Upper lobe of left lung (tissue), 6 donors: ENCODE data around the gene MAML2. TPM values are rescaled to one million over a fixed set of nuclear protein-coding genes. Genes with fewer than 3 reads are reported as not detected.

Experiments
- ATAC-seq, 2 donors: fragments of 200-7000 bp; cut with Tn5 transposase; one replicate each; pipeline ENCODE4 v1.9.1; 2022; ENCODE audit warnings: mild to moderate bottlenecking in 2 of 2, moderate library complexity in 2 of 2; ENCODE audit not compliant: low FRiP score in 2 of 2
- DNase-seq, 2 donors: peaks; one replicate each; pipeline ENCODE4 v3.0.0-alpha.2; 2019 to 2020
- H3K27ac ChIP-seq, 4 donors: fragments of 200-600 bp; sonication (generic); one replicate each; pipeline ENCODE4 v1.5.1; 2016 to 2019
- H3K27me3 ChIP-seq, 4 donors: fragments of 200-600 bp; sonication (generic); one replicate each; pipeline ENCODE4 v1.5.1; 2017 to 2019
- H3K36me3 ChIP-seq, 4 donors: fragments of 200-600 bp; sonication (generic); one replicate each; pipeline ENCODE4 v1.5.1; 2016 to 2019
- H3K4me1 ChIP-seq, 4 donors: fragments of 200-600 bp; sonication (generic); one replicate each; pipeline ENCODE4 v1.5.1; 2018 to 2019
- H3K4me3 ChIP-seq, 4 donors: fragments of 200-600 bp; sonication (generic); one replicate each; pipeline ENCODE4 v1.5.1; 2017 to 2019; ENCODE audit warnings: mild to moderate bottlenecking in 2 of 4, moderate library complexity in 1 of 4
- H3K9me3 ChIP-seq, 4 donors: fragments of 200-600 bp; sonication (generic); one replicate each; pipeline ENCODE4 v1.5.1; 2018 to 2019
- EP300 ChIP-seq, 4 donors: sonication (generic); formaldehyde crosslinking; IDR thresholded peaks; one replicate each; pipeline ENCODE4 v1.5.1; 2017; ENCODE audit warnings: antibody characterized with exemption in 4 of 4, control low read depth in 2 of 4
- POLR2A ChIP-seq, 4 donors: fragments of 450-650 bp; IDR thresholded peaks; one replicate each; pipeline ENCODE4 v1.5.1; 2016 to 2017; ENCODE audit warnings: antibody characterized with exemption in 4 of 4, mild to moderate bottlenecking in 2 of 4
- POLR2AphosphoS5 ChIP-seq, 2 donors: sonication (generic); formaldehyde crosslinking; IDR thresholded peaks; one replicate each; pipeline ENCODE4 v1.5.1; 2017; ENCODE audit warnings: antibody characterized with exemption in 2 of 2
- WGBS, 2 donors: methylation state at CpG; one replicate each; pipeline ENCODE4 v1.1.5; 2017 to 2018; 5-methylcytosine and 5-hydroxymethylcytosine counted together
- total RNA-seq, 6 donors: library from RNA; depleted of rRNA in 4 of 6; stranded (reverse); fragments of >200 nt in 4 of 6; gene quantifications; one replicate each; pipeline versions ENCODE4 v1.1.0 to v1.2.1, GENCODE V29; 2016 to 2021
- TF ChIP-seq, protein P1 (sequence below), 6 experiments: fragments of 450-650 bp in 4 of 6; fragments of 200-600 bp in 2 of 6; sonication (generic) in 2 of 6; IDR thresholded peaks; one replicate each; pipeline ENCODE4 v1.5.1; 2016 to 2019; ENCODE audit warnings: antibody characterized with exemption in 6 of 6
- donor health status: DM: no; HTN: no; CAD: no; lungs with moderate emphysema.
- donor health status: DM: no; HTN: yes; CAD: no; lungs with severe emphysema.

MAML2 gene
- total RNA-seq, 6 donors from 2014 or later: 19.5 to 36.6 (median 26.3) TPM

DNA sequence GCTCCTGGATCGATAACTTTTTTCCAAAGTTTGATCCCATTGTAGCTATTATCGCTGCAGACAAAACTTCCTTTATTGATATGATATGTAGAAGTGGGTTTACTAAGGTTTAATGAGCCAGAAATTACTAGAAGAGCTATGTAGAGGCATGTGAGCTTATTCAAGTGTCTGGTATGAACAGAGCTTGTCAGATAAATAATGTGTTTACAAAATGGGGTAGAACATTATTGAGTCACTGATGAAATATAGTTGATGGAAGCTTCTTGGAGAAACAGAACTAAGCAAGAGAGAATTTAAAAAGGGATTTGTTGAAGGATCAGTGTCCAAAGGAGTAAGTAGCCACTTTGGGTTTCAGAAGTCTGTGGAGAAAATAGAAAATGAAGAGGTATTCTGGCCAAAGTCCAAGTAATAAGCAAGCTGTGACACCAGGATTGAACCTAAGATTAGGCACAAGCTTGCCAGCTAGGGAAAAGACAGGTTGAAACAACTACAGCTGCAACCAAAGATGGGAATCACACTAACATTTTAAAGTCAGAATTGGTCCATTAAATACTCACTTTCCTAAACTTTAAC lies 104.3 kb downstream of the MAML2 start:
- ATAC-seq (no peak), DNase-seq (no peak)
- Histone ChIP-seq H3K4me1 (peaks cover 36 to 54% (median 39%) of the 10 kb centered on the region in 4 donors), H3K27me3 (no peaks in the 10 kb centered on the region), H3K27ac (peak overlapping the region in 2 of 4 donors; percentile 41 to 45), H3K4me3 (no peak overlapping the region), H3K36me3 (no peaks in the 10 kb centered on the region), H3K9me3 (no peaks in the 10 kb centered on the region)
- no peak for TF ChIP-seq POLR2AphosphoS5 (IDR thresholded peaks at IDR 0.05)
- TF ChIP-seq EP300 (IDR thresholded peaks at IDR 0.05): no peak
- TF ChIP-seq, protein P1, sequence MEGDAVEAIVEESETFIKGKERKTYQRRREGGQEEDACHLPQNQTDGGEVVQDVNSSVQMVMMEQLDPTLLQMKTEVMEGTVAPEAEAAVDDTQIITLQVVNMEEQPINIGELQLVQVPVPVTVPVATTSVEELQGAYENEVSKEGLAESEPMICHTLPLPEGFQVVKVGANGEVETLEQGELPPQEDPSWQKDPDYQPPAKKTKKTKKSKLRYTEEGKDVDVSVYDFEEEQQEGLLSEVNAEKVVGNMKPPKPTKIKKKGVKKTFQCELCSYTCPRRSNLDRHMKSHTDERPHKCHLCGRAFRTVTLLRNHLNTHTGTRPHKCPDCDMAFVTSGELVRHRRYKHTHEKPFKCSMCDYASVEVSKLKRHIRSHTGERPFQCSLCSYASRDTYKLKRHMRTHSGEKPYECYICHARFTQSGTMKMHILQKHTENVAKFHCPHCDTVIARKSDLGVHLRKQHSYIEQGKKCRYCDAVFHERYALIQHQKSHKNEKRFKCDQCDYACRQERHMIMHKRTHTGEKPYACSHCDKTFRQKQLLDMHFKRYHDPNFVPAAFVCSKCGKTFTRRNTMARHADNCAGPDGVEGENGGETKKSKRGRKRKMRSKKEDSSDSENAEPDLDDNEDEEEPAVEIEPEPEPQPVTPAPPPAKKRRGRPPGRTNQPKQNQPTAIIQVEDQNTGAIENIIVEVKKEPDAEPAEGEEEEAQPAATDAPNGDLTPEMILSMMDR (IDR thresholded peaks at IDR 0.05): no peak
- TF ChIP-seq POLR2A (IDR thresholded peaks at IDR 0.05): no peak
- 88% methylated on average over 2 of the region's 2 CpGs for WGBS, 2 donors

DNA sequence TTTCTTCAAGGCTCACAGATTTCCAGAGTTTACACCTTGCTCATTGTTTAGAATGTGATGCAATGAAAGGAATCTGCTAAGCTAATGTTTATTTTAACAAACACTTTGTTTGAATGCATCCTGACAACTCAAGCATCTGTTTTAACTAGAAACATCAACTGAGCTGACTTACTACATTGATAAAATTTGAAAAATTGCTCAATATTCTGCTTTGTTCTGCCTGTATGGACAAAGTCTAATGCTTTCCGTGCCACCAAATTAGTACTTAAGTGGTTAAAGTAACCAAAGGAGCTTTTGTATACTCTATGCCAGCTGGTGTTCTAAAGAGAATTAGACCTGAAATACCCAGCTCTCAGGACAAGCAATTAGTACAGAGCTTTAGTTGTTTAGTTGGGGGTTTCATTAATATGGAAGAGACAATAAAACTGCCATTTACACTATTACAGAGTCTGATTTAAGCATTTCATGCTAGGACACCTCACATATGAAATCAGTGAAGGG lies 105.2 kb downstream of the MAML2 start:
- ATAC-seq: no peak
- 28 to 38% methylated on average over 1 of the region's 1 CpG for WGBS, 2 donors
- Histone ChIP-seq H3K4me3 (no peak overlapping the region), H3K27me3 (no peaks in the 10 kb centered on the region), H3K36me3 (no peaks in the 10 kb centered on the region), H3K4me1 (peaks cover 34 to 52% (median 36%) of the 10 kb centered on the region in 4 donors), H3K27ac (peak overlapping the region in 2 of 4 donors; percentile 41 to 45), H3K9me3 (no peaks in the 10 kb centered on the region)
- no peak for DNase-seq
- TF ChIP-seq, protein P1 (IDR thresholded peaks at IDR 0.05): no peak
- TF ChIP-seq EP300 (IDR thresholded peaks at IDR 0.05) (no peak), POLR2A (IDR thresholded peaks at IDR 0.05) (no peak), POLR2AphosphoS5 (IDR thresholded peaks at IDR 0.05) (no peak)

DNA sequence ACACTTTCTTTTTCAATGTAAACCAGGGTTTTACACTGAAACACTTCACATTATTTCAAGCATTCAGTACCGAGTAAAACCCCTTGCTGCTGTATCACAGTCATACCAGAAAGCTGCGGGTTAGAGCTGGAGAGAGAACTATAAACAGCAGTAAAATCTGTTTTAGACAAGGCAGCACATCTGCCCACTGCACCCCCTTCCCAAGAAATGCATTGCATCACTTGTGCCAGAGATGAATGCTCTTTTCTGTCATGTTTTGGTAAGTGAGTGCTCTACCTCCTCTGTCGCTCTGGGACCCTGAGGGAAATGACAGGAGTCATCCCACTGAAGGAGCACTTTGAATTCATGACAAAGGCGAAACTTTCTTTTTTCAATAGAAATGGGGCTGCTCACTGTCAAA lies 107.2 kb downstream of the MAML2 start:
- 67 to 83% methylated on average over 4 of the region's 4 CpGs for WGBS, 2 donors
- DNase-seq (no peak), ATAC-seq (no peak)
- Histone ChIP-seq H3K27me3 (no peaks in the 10 kb centered on the region), H3K4me1 (peaks cover 18 to 42% (median 27%) of the 10 kb centered on the region in 4 donors), H3K27ac (peak overlapping the region in 3 of 4 donors; percentile 5 to 17 (median 10)), H3K9me3 (no peaks in the 10 kb centered on the region), H3K36me3 (no peaks in the 10 kb centered on the region), H3K4me3 (no peak overlapping the region)
- TF ChIP-seq, protein P1 (IDR thresholded peaks at IDR 0.05): no peak
- TF ChIP-seq POLR2AphosphoS5 (IDR thresholded peaks at IDR 0.05): no peak
- TF ChIP-seq EP300 (IDR thresholded peaks at IDR 0.05): no peak
- TF ChIP-seq POLR2A (IDR thresholded peaks at IDR 0.05): no peak

DNA sequence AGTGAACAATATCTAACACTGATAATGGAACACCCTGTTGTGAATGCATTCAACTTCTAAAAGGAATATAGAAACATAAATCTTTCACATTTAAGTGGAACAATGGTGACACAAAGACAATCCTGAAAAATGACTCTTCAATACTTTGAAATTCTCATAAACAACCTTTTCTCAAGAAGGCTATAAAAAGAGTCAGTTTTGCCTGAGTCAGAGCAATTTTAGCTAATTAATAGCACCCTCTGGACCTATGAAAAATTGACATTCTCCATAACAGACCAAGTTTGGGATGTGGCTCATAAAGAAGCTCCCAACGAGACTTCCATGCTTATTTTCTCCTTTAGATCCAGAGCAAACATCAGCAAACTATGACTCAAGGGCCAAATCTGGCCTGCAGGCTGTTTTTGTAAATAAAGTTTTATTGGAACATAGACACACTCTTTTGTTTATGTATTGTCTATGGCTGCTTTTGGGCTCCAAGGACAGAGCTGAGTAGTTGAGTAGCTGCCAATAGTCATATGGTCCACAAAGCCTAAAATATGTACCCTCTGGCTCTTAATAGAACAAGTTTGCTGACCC lies 108.0 kb downstream of the MAML2 start:
- WGBS, 2 donors: 93 to 100% methylated on average over 1 of the region's 1 CpG
- peak overlapping the region in 3 of 4 donors; percentile 5 to 17 (median 10) for H3K27ac ChIP-seq
- H3K9me3 ChIP-seq: no peaks in the 10 kb centered on the region
- TF ChIP-seq POLR2AphosphoS5 (IDR thresholded peaks at IDR 0.05): no peak
- no peak for TF ChIP-seq EP300 (IDR thresholded peaks at IDR 0.05)
- no peak for TF ChIP-seq POLR2A (IDR thresholded peaks at IDR 0.05)
- TF ChIP-seq, protein P1 (IDR thresholded peaks at IDR 0.05): no peak
- no peaks in the 10 kb centered on the region for H3K36me3 ChIP-seq
- H3K4me1 ChIP-seq: peaks cover 21 to 45% (median 27%) of the 10 kb centered on the region in 4 donors
- no peaks in the 10 kb centered on the region for H3K27me3 ChIP-seq
- ATAC-seq (no peak), DNase-seq (no peak)
- H3K4me3 ChIP-seq: no peak overlapping the region
